IMR-90 (cell line): ENCODE data around the gene CFAP70. TPM values are rescaled to one million over a fixed set of nuclear protein-coding genes. Genes with fewer than 3 reads are reported as not detected.

Source experiments
- ATAC-seq: fragments of 200-7000 bp; cut with Tn5 transposase; 2 replicates; pipeline ENCODE4 v1.9.1; 2020; ENCODE audit warnings: low read depth, mild to moderate bottlenecking, moderate library complexity
- BruUV-seq: library from RNA; stranded (reverse); fragments of 400-500 nt; replicated peaks from 2 replicates; lab custom pipeline; 2021; lab: Mats Ljungman, UMichigan
- CTCF ChIA-PET: fragments of 300-600 bp; formaldehyde crosslinking; extraction: SDS; loops from one replicate; lab custom pipeline; 2021; ENCODE audit warnings: antibody characterized with exemption; lab: Yijun Ruan, JAX
- POLR2A ChIA-PET: fragments of 300-600 bp; sonication (Branson Sonifier 250); formaldehyde crosslinking; loops from one replicate; lab custom pipeline; 2022; ENCODE audit warnings: antibody characterized with exemption; ENCODE audit not compliant: unreplicated experiment; lab: Charles Lee
- DNase-seq: peaks from one replicate; pipeline ENCODE4 v3.0.0; 2013
- H2AFZ ChIP-seq: replicated peaks from 2 replicates; pipeline ENCODE3; 2013; ENCODE audit warnings: low read length, mild to moderate bottlenecking; ENCODE audit not compliant: poor library complexity
- H2AK5ac ChIP-seq: 2 replicates; pipeline ENCODE4 v1.6.1; 2013; ENCODE audit warnings: low read depth, low read length, inconsistent platforms
- H2AK9ac ChIP-seq: replicated peaks from 2 replicates; pipeline ENCODE3; 2013; ENCODE audit warnings: mild to moderate bottlenecking, low read depth, low read length, moderate library complexity; ENCODE audit not compliant: poor library complexity
- H2BK120ac ChIP-seq: 2 replicates; pipeline ENCODE4 v1.6.1; 2013; ENCODE audit warnings: low read depth, low read length, inconsistent platforms
- H2BK15ac ChIP-seq: 3 replicates; pipeline ENCODE4 v1.6.1; 2013; ENCODE audit warnings: low read depth, low read length, inconsistent platforms
- H2BK20ac ChIP-seq: 2 replicates; pipeline ENCODE4 v1.6.1; 2013; ENCODE audit warnings: low read depth, mild to moderate bottlenecking, inconsistent platforms, low read length, moderate library complexity
- H2BK5ac ChIP-seq: 2 replicates; pipeline ENCODE4 v1.6.1; 2013; ENCODE audit warnings: mild to moderate bottlenecking, low read depth, low read length, inconsistent platforms; ENCODE audit not compliant: poor library complexity, severe bottlenecking
- H3K14ac ChIP-seq: replicated peaks from 2 replicates; pipeline ENCODE4 v1.6.1; 2013; ENCODE audit warnings: low read depth, low read length, inconsistent platforms
- H3K18ac ChIP-seq: 2 replicates; pipeline ENCODE4 v1.6.1; 2013; ENCODE audit warnings: low read depth, low read length, control low read depth
- H3K23ac ChIP-seq: 2 replicates; pipeline ENCODE4 v1.6.1; 2013; ENCODE audit warnings: low read depth, low read length, inconsistent platforms
- H3K27ac ChIP-seq: 2 replicates; pipeline ENCODE4 v1.5.1; 2013; ENCODE audit warnings: mild to moderate bottlenecking, control low read depth, low read length; ENCODE audit not compliant: insufficient read depth
- H3K27me3 ChIP-seq: 2 replicates; pipeline ENCODE4 v1.6.1; 2013; ENCODE audit warnings: low read length; ENCODE audit not compliant: control insufficient read depth, insufficient read depth
- H3K36me3 ChIP-seq: 2 replicates; pipeline ENCODE4 v1.6.1; 2013; ENCODE audit warnings: low read length, mixed read lengths; ENCODE audit not compliant: control insufficient read depth, insufficient read depth
- H3K4ac ChIP-seq: 2 replicates; pipeline ENCODE4 v1.6.1; 2013; ENCODE audit warnings: low read depth, low read length, inconsistent platforms
- H3K4me1 ChIP-seq: 2 replicates; pipeline ENCODE4 v1.6.1; 2013; ENCODE audit warnings: low read length, mixed read lengths; ENCODE audit not compliant: control insufficient read depth, insufficient read depth
- H3K4me2 ChIP-seq: 2 replicates; pipeline ENCODE4 v1.6.1; 2013; ENCODE audit warnings: low read depth, mild to moderate bottlenecking, control low read depth, low read length, moderate library complexity
- H3K4me3 ChIP-seq: 2 replicates; pipeline ENCODE4 v1.5.1; 2013; ENCODE audit warnings: low read depth, mild to moderate bottlenecking, control low read depth, low read length, moderate library complexity; ENCODE audit not compliant: insufficient read depth
- H3K56ac ChIP-seq: 2 replicates; pipeline ENCODE4 v1.6.1; 2013; ENCODE audit warnings: low read length, inconsistent platforms; ENCODE audit not compliant: insufficient read depth; ENCODE audit errors: extremely low read depth
- H3K79me1 ChIP-seq, 2 experiments: 2 replicates each; pipeline ENCODE4 v1.6.1; 2013; ENCODE audit warnings: low read length in 2 of 2, inconsistent platforms in 1 of 2, low read depth in 1 of 2
- H3K9ac ChIP-seq: 2 replicates; pipeline ENCODE4 v1.6.1; 2013; ENCODE audit warnings: low read depth, low read length, control low read depth
- H3K9me1 ChIP-seq: 2 replicates; pipeline ENCODE4 v1.6.1; 2013; ENCODE audit warnings: low read length, inconsistent platforms; ENCODE audit not compliant: insufficient read depth
- H3K9me3 ChIP-seq: 2 replicates; pipeline ENCODE4 v1.6.1; 2013; ENCODE audit warnings: low read length; ENCODE audit not compliant: control insufficient read depth, insufficient read depth
- H4K20me1 ChIP-seq: 2 replicates; pipeline ENCODE4 v1.6.1; 2013; ENCODE audit warnings: low read length, inconsistent platforms; ENCODE audit not compliant: insufficient read depth
- H4K5ac ChIP-seq: 2 replicates; pipeline ENCODE4 v1.6.1; 2013; ENCODE audit warnings: mild to moderate bottlenecking, low read depth, low read length, control low read depth
- H4K8ac ChIP-seq, 2 experiments: 2 replicates each; pipeline ENCODE4 v1.6.1; 2013; ENCODE audit warnings: low read depth in 2 of 2, low read length in 2 of 2, control low read depth in 1 of 2, inconsistent platforms in 1 of 2
- H4K91ac ChIP-seq: 2 replicates; pipeline ENCODE4 v1.6.1; 2013; ENCODE audit warnings: low read depth, low read length, inconsistent platforms; ENCODE audit not compliant: insufficient read depth
- dilution Hi-C: fragments of 300-500 bp; cut with HindIII; formaldehyde crosslinking; loops from one replicate; pipeline ENCODE4 v1.14.3; 2018; ENCODE audit warnings: low sequenced_read_pairs; ENCODE audit not compliant: unreplicated experiment
- in situ Hi-C: fragments of 300-500 bp; cut with MboI; formaldehyde crosslinking; loops from 3 replicates; pipeline ENCODE4 v1.14.3; 2019; ENCODE audit warnings: low sequenced_read_pairs, inconsistent platforms, mixed read lengths
- intact Hi-C: fragments of 100-400 bp; cut with micrococcal nuclease; formaldehyde crosslinking; loops from 2 replicates; pipeline ENCODE4 v1.10.0; 2022
- polyA plus RNA-seq, 3 experiments: library from polyadenylated mRNA; depleted of rRNA; stranded (reverse); fragments of >200 nt; gene quantifications; 2 replicates each; pipeline ENCODE4 v1.2.3, GENCODE V29; 2012; ENCODE audit warnings: low replicate concordance in 1 of 3
- total RNA-seq: library from RNA; depleted of rRNA; stranded (reverse); fragments of >200 nt; gene quantifications from 2 replicates; pipeline ENCODE4 v1.2.3, GENCODE V29; 2012
- TF ChIP-seq, protein P1 (sequence below): fragments of 150-350 bp; IDR thresholded peaks from 2 replicates; pipeline ENCODE4 v1.6.1; 2017; ENCODE audit warnings: mild to moderate bottlenecking, antibody characterized with exemption, low read length, low read depth

Gene CFAP70
- total and polyA plus RNA-seq, 2 of the 4 experiments (the other 2 are of a cell fraction), result 0.15 to 0.18 TPM

DNA sequence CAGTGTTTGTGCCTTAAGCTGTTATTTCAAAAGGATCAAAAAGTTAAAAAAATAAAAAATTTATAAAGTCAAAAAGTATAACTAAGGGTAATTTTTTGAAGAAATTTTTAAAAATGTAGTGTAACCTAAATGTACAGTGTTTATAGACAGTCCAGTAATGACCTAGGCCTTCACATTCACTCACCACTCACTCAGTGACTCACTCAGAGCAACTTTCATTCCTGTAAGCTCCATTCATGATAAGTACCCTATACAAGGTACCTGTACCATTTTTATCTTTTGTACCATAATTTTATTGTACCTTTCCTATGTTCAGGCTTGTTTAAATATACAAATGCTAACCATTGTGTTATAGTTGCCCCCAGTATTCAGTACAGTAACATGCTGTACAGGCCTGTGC lies 133.1 kb downstream of the CFAP70 start:
- ATAC-seq (peak; percentile 70), DNase-seq (peak; percentile 64)
- Histone ChIP-seq H3K79me1 (no peaks in the 10 kb centered on the region; a peak in 1 of 4 replicates), H2BK120ac (no peak overlapping the region), H3K9me1 (no peaks in the 10 kb centered on the region), H3K14ac (no peak overlapping the region), H3K4me2 (no peak overlapping the region), H3K23ac (no peak overlapping the region), H3K9ac (no peak overlapping the region), H3K4me1 (peaks cover 2% of the 10 kb centered on the region; the same call in 1 of the 2 replicates), H2AK5ac (no peak overlapping the region), H2BK5ac (no peak overlapping the region), H3K27me3 (no peaks in the 10 kb centered on the region), H2BK20ac (no peak overlapping the region), H3K36me3 (peaks cover 3% of the 10 kb centered on the region), H3K27ac (no peak overlapping the region), H3K18ac (no peak overlapping the region), H2BK15ac (no peak overlapping the region), H3K56ac (no peak overlapping the region), H4K91ac (no peak overlapping the region), H2AK9ac (no peak overlapping the region), H4K8ac (no peak overlapping the region), H3K4ac (no peak overlapping the region), H4K20me1 (no peaks in the 10 kb centered on the region), H4K5ac (no peak overlapping the region), H3K9me3 (no peaks in the 10 kb centered on the region), H3K4me3 (no peak overlapping the region), H2AFZ (no peak overlapping the region)
- intact Hi-C loops, result no loop called here
- TF ChIP-seq, protein P1, sequence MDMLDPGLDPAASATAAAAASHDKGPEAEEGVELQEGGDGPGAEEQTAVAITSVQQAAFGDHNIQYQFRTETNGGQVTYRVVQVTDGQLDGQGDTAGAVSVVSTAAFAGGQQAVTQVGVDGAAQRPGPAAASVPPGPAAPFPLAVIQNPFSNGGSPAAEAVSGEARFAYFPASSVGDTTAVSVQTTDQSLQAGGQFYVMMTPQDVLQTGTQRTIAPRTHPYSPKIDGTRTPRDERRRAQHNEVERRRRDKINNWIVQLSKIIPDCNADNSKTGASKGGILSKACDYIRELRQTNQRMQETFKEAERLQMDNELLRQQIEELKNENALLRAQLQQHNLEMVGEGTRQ, result no peak
- in situ Hi-C loops, result no loop called here
- POLR2A ChIA-PET, result interaction anchor here (0.5 kb wide), 1 partner anchor 130 kb away, joined by 5 read pairs; no protein-coding TSS in a partner anchor
- CTCF ChIA-PET, result interaction anchor here (0.6 kb wide), 1 partner anchor 317 kb away, joined by 4 read pairs; no protein-coding TSS in a partner anchor
- dilution Hi-C loops, result no loop called here
- no TSS peak for BruUV-seq
